GM19395 (cell line): Measurements from ENCODE around the gene DPM3.
"Not testable (repeated sequence)": the region's sequence is repeated elsewhere in the genome, so short reads cannot be mapped to it uniquely, and the experiment has no call there.

Experiments used
- ATAC-seq: cut with Tn5 transposase; IDR thresholded peaks from one replicate; pipeline ENCODE4 v1.9.1; 2021; ENCODE audit warnings: mild to moderate bottlenecking, moderate library complexity; ENCODE audit not compliant: unreplicated experiment

The DPM3 gene, protein sequence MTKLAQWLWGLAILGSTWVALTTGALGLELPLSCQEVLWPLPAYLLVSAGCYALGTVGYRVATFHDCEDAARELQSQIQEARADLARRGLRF

GRCh38 chr1:155139895-155140629 lies at the start of gene DPM3:
Gene DPM3 (minus strand): TSS chr1:155140531. CDS start chr1:155140240, 291 bp downstream.
- peak; percentile 61 for ATAC-seq

GRCh38 chr1:155189926-155190325 lies 49.6 kb upstream of the DPM3 start:
- not testable (repeated sequence) for ATAC-seq

DNA sequence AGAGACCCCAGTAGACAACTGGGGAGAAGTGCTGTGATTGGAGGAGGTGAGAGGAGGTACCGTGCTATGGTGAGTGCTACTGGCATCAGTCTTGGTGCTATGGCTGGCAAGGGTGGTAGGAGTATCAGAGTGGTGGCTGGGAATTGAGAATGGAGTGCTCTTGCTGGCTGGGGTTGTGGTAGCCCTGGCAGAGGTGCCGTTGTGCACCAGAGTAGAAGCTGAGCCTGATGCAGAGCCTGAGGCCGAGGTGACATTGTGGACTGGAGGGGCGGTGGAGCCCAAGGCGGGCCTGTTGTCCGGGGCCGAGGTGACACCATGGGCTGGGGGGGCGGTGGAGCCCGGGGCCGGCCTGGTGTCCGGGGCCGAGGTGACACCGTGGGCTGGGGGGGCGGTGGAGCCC lies 47.9 kb upstream of the DPM3 start:
- ATAC-seq, result no peak

- ATAC-seq, result no peak
Measured at GRCh38 chr1:155187456-155187891, 47.1 kb upstream of the DPM3 start.

DNA sequence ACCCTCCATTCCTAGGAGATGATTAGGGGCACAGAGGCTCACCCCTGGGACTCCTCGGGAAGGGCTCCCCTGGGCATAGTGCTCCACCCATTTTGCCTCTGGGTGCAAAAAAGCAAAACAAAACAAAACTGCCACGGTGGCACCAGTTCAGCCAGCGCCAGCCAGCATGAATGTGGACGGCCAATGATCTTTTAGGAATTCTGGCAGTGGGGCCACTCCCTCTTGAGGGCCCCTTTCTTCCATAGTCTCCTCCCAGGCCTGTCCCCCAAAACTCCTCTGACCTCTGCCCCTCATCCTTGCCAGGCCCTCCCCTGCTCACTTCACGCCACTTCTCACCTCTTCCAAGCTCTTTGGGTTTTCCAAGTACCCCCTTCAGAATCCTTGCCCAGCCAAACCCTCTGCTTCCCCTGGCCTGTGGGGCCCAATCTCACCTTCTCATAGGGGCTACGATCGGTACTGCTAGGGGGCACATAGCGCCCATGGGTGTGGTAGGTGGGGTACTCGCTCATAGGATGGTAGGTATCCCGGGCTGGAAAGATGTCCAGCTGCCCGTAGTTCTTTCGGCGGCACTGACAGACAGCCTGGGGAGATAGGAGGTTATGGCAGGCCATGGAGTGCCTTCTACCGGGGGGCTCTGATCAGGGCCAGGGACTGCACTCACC lies 46.6 kb upstream of the DPM3 start:
- ATAC-seq, result no peak

GRCh38 chr1:155186067-155186793 lies 45.9 kb upstream of the DPM3 start:
- ATAC-seq, result no peak

DNA sequence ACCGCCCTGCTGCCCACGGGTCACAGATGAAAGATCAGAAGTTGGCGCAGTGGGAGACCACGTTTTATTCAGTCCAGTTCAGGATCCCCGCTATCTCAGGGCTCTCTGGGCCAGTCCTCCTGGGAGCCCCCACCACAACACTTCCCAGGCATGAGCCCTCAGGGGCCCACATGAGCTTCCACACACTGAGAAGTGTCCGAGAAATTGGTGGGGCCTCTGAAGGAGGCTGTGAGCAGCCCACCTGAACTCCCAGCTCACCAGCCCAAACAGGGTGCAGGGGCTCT lies 45.4 kb upstream of the DPM3 start:
- no peak for ATAC-seq

DNA sequence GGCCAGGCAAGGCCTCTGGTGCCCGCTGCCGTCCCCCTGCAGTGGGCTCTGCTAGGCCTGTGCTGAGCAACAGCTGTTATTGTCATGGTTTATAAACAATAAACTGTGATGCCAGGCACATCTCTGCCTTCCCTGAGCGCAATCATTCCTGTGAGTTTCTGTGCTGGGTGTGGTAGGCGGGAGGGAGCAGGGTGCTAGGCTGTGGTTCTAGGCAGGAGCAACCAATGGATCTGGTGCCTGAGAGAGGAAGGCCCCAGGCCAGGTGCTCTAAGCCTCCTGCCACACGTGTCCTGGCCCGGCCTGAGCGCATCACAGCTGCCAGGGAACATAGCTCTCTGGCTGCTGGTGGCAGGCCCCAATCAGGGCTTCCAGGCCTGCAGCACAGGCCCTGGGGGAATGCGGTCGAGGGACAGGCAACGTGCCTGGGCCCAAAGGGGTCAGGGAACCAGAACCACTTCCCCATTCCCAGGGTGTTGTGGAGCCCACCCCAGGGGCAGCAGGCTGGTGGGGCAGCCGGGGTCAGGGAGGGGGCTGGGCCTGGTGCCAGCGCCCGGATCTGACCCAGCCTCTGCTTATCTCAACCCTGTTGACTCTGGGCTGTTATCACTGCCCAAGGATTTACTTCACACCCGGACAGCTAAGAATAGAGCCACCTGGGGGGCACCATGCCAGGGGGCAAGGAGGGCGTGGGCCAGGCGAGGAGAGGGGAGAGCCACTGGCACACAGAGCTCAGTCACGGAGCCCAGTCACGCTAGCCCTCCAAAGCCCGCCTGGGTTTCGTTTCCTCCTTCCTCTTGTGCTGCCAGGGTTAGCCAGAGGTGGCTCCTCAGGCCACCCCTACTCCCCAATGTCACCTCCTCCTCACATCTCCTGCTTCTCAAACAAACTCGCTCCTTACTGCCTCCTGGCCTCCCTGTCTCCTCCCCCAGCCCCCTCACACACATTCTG lies 44.8 kb upstream of the DPM3 start:
- ATAC-seq, result no peak

- ATAC-seq, result no peak
Measured at GRCh38 chr1:155184351-155184811, 44.0 kb upstream of the DPM3 start.

- no peak for ATAC-seq
Measured at GRCh38 chr1:155183775-155184221, 43.5 kb upstream of the DPM3 start.

GRCh38 chr1:155182052-155182550 lies 41.8 kb upstream of the DPM3 start:
- no peak for ATAC-seq

DNA sequence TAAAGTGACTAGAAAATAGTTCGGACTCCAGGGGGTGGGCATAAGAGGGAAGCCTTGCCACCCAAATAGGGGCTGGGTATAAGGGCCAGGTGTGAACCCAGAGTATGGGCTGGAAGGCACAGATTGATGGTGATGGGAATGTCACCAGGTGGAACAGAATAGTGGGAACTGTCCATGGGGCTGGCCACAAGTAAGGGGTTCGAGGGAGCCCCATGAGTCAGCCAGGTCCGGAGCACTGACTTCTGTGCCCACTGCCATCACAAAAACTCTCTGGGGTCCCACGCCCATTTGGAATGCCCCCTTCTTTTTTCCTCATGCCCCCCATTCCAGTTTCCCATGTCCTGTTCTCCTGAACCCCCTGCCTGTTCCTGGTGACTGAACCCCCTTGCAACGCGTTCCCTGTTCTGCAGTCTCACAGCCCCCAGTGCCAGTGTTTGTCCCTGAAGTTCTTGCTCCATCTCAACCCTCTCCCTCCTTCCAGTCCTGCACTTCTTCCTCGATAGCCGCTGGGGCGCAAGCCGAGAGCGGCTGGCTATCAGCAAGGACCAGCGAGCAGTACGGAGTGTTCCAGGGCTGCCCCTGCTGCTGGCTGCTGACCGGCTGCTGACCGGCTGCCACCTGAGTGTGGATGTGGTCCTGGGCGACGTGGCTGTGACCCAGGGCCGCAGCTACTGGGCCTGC lies 41.2 kb upstream of the DPM3 start:
- ATAC-seq, result no peak

DNA sequence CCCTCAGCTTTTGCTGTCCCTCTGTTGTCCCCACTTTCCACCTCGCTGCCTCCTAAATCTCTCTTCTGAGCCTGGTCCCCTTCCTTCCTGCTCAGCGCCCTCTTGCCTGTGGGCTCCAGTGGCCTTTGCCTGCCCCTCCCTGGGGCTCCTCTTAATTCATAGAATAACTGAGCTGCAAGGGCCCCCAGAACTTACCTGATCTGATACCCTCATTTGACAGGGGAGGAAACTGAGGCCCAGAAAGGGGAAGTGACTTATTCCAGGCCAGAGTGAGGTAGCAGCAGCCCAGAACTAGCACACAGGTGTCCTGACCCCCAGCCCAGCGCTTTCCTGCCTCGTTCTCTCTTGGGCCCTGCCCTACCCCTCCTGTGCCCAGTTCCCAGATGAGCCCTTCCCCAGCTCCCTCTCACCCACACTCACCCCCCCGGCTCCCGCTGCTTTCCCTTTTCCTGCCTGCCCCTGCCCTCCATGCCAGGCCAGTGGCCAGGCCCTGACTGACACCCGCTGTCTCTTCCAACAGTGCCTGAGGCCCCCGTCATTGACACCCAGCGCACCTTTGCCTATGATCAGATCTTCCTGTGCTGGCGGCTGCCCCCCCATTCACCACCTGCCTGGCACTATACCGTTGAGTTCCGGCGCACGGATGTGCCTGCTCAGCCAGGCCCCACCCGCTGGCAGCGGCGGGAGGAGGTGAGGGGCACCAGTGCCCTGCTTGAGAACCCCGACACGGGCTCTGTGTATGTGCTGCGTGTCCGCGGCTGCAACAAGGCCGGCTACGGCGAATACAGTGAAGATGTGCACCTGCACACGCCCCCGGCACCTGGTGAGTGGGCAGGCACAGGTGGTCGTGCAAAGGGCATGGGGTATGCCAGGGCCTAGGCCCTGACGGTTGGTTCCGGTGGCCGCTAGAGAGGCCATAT lies 39.0 kb upstream of the DPM3 start:
- ATAC-seq, result no peak

DNA sequence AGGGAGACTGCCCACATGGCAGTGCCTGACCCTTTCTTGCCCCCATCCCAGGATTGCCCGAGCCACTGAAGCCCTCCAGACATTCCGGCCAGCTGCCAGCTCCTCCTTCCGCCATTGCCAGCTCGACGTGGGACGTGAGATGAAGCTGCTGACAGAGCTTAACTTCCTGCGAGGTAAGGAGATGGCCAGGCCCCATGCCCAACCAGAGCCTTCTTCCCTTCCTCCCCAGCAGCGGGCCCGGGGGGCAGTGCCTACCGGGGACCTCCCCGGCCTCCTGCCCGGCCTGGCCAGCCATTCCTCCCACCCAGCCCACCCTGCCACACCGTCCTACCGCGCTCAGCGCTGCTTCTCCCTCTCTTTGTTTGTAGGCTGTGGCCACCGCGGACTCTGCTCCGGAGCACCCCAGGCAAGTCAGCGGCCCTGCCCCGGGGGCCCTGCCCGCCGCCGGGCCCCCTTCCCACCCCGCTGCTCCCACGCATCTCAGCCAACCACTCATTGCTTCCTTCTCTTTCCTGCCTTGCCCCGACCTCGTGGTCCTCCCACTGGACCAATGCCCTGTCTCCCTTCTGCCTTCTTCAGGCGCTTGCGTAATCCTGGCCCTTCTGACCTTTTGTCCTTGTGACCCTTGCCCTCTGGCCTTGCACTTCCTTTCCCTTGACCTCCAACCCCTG lies 38.2 kb upstream of the DPM3 start:
- ATAC-seq, result no peak

DNA sequence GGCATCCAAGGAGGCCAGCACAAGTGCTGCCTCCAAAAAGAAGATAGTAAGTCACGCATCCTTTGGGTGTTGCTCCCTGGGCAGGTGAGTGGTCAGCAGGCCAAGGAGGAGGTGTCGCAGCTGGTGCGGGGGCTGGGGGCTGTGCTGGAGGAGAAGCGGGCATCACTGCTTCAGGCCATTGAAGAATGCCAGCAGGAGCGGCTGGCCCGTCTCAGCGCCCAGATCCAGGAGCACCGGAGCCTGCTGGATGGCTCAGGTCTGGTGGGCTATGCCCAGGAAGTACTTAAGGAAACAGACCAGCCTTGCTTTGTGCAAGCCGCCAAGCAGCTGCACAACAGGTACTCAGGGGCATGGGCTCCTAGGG lies 37.6 kb upstream of the DPM3 start:
- ATAC-seq, result no peak

GRCh38 chr1:155177192-155177917 lies 37.0 kb upstream of the DPM3 start:
- no peak for ATAC-seq

GRCh38 chr1:155176544-155177071 lies 36.3 kb upstream of the DPM3 start:
- no peak for ATAC-seq
